Measurements from ENCODE around the gene DBH.

Gene DBH

GRCh38 chr9:133701981-133702797 lies 66.0 kb downstream of the DBH start:
- no peak for DNase-seq (ENCODE audit: low read depth, low spot score)
- H3K4me3 ChIP-seq (ENCODE audit: low read depth, low read length), result peak overlapping the region; percentile 12
- in situ Hi-C loops (cut with HindIII; ENCODE audit: low sequenced_read_pairs), result no loop called here

GRCh38 chr9:133702798-133703590 lies 66.8 kb downstream of the DBH start:
- peak overlapping the region; percentile 12 for H3K4me3 ChIP-seq (ENCODE audit: low read depth, low read length)
- no peak for TF ChIP-seq CTCF (IDR thresholded peaks at IDR 0.05; ENCODE audit: low read depth, low read length)
- in situ Hi-C loops (cut with HindIII; ENCODE audit: low sequenced_read_pairs), result no loop called here
- DNase-seq (ENCODE audit: low read depth, low spot score), result no peak

More at GRCh38 chr9:133701981-133702797, 66.0 kb downstream of the DBH start:
- no peak for TF ChIP-seq CTCF (IDR thresholded peaks at IDR 0.05; ENCODE audit: low read depth, low read length)

GRCh38 chr9:133703591-133704399 lies 67.6 kb downstream of the DBH start:
- no peak for DNase-seq (ENCODE audit: low read depth, low spot score)
- no peak for TF ChIP-seq CTCF (IDR thresholded peaks at IDR 0.05; ENCODE audit: low read depth, low read length)
- in situ Hi-C loops (cut with HindIII; ENCODE audit: low sequenced_read_pairs), result no loop called here
- no peak overlapping the region for H3K4me3 ChIP-seq (ENCODE audit: low read depth, low read length)

- no peak overlapping the region for H3K4me3 ChIP-seq (ENCODE audit: low read depth, low read length)
- TF ChIP-seq CTCF (IDR thresholded peaks at IDR 0.05; ENCODE audit: low read depth, low read length), result no peak
- DNase-seq (ENCODE audit: low read depth, low spot score), result no peak
- in situ Hi-C loops (cut with HindIII; ENCODE audit: low sequenced_read_pairs), result no loop called here
These were observed 68.6 kb downstream of the DBH start for GRCh38 chr9:133704711-133705181.

- in situ Hi-C loops (cut with HindIII; ENCODE audit: low sequenced_read_pairs), result no loop called here
- no peak for DNase-seq (ENCODE audit: low read depth, low spot score)
- H3K4me3 ChIP-seq (ENCODE audit: low read depth, low read length), result no peak overlapping the region
- no peak for TF ChIP-seq CTCF (IDR thresholded peaks at IDR 0.05; ENCODE audit: low read depth, low read length)
These were observed 69.4 kb downstream of the DBH start for GRCh38 chr9:133705576-133705975.
